HFF-Myc (cell line): ENCODE data around the gene PRKAR1B.

Experiments
- DNase-seq: peaks from one replicate; pipeline ENCODE4 v3.0.0-alpha.2; 2011; ENCODE audit warnings: low read depth; ENCODE audit errors: extremely low read depth
- H3K4me3 ChIP-seq: replicated peaks from 2 replicates; pipeline ENCODE4 v1.5.1; 2011; ENCODE audit warnings: low read depth, mild to moderate bottlenecking, control low read depth, low read length
- TF ChIP-seq, protein P1 (sequence below): IDR thresholded peaks from 2 replicates; pipeline ENCODE4 v1.5.1; 2012; ENCODE audit warnings: mild to moderate bottlenecking, low read depth, low read length, control low read depth; ENCODE audit errors: missing control alignments

The PRKAR1B gene

DNA sequence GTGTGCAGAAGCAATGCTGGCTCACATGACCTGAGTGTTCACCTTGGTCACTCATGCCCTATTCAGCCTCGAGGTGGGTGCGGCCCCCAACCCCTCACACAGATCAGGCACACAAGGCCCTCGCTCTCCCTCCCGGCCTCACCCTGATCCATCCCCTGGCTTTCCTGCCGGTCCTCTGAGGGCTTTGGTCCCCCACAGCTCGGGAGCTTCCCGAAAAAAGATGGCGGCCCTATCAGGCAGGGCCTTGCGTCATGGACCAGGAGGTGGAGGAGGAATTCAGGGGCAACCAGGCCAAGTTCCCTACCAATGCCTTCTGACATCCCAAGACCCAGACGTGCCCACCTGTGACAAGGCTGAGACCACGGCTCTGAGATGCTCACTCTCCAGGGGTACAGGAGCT is 44.3 kb downstream of the PRKAR1B start:
- H3K4me3 ChIP-seq, result no peak overlapping the region
- DNase-seq, result no peak
- TF ChIP-seq, protein P1, sequence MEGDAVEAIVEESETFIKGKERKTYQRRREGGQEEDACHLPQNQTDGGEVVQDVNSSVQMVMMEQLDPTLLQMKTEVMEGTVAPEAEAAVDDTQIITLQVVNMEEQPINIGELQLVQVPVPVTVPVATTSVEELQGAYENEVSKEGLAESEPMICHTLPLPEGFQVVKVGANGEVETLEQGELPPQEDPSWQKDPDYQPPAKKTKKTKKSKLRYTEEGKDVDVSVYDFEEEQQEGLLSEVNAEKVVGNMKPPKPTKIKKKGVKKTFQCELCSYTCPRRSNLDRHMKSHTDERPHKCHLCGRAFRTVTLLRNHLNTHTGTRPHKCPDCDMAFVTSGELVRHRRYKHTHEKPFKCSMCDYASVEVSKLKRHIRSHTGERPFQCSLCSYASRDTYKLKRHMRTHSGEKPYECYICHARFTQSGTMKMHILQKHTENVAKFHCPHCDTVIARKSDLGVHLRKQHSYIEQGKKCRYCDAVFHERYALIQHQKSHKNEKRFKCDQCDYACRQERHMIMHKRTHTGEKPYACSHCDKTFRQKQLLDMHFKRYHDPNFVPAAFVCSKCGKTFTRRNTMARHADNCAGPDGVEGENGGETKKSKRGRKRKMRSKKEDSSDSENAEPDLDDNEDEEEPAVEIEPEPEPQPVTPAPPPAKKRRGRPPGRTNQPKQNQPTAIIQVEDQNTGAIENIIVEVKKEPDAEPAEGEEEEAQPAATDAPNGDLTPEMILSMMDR, result no peak

DNA sequence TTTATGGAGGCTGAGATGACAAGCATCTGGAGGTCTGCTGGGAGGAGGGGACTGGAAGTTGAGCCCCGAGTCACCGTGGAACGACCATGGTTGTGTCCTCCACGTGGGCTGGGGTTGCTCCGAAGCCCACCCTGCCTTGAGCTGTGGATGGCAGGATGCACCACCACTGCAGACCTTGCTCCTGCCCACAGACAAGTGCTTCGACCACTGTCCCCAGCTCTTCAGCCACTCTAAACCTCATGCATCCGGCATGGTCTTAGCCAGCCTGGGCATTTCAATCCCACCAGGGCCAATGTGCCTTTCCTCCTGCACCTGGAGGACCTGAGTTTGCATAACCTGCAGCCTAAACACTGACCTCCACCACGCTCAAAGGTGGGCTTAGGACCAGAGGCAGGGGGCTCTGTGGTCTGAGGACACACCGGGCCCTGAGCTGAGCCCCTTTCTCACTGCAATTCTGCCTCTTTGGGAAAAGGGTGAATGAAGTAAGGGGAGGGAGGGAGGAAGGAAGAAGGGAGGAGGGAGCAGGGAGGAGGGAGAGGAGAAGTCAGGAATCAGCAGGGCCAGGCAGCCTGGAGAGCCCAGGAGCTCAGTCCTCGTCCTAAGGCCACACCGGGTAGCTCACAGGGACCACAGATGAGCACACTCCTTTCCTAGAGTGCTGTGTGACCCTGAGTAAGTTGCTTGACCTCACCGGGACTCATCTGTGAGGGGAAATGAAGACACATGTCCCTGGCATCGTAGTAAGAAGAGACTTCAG is 45.4 kb downstream of the PRKAR1B start:
- TF ChIP-seq, protein P1, result no peak
- H3K4me3 ChIP-seq, result no peak overlapping the region
- DNase-seq, result no peak

DNA sequence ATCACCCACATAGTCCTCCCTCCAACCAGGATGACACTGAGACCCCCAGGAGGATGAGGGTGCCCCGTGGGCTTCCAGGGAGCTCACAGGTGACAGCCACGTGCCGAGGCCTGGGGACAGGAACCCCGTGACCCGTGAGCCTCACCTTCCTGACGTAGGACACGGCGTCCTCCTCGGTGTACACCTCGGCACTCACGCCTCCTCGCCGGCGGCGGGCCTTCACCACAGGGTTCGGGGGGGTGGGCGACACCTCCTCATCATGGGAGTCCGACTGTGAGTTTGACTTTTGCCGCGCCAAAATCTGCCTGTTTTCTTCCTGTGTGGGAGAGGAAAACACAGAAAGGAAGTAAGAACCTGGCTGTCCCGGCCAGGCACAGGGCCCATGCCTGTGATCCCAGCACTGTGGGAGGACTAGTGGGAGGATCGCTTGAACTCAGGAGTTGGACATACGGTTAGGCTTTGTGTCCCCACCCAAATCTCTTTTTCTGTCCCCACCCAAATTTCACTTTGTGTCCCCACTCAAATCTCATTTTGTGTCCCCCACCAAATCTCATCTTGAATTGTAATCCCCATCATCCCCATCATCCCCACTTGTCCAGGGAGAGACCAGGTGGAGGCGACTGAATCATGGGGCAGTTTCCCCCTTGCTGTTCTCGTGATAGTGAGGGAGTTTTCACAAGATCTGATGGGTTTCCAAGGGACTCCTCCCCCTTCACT is 46.5 kb downstream of the PRKAR1B start:
- DNase-seq, result no peak

DNA sequence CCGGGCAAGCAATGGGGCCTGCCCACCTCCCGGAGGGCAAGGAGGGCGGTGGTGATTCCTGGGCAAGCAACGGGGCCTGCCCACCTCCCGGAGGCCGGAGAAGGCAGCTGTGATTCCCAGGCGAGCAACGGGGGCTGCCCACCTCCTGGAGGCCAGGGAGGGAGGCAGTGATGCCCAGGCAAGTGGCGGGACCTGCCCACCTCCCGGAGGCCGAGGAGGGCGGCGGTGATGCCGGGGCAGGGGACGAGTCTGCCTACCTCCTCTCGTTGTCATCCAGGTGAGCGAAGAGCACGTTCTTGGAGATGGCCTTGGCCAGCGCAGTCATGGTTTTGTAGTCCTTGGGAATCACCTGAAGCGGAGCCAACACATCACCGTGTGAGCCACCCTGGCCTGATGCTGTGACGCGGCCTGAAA is 50.1 kb downstream of the PRKAR1B start:
- TF ChIP-seq, protein P1, result no peak
- DNase-seq, result no peak
- no peak overlapping the region for H3K4me3 ChIP-seq

More for the DNA sequence above, 46.5 kb downstream of the PRKAR1B start:
- TF ChIP-seq, protein P1, result no peak
- no peak overlapping the region for H3K4me3 ChIP-seq

DNA sequence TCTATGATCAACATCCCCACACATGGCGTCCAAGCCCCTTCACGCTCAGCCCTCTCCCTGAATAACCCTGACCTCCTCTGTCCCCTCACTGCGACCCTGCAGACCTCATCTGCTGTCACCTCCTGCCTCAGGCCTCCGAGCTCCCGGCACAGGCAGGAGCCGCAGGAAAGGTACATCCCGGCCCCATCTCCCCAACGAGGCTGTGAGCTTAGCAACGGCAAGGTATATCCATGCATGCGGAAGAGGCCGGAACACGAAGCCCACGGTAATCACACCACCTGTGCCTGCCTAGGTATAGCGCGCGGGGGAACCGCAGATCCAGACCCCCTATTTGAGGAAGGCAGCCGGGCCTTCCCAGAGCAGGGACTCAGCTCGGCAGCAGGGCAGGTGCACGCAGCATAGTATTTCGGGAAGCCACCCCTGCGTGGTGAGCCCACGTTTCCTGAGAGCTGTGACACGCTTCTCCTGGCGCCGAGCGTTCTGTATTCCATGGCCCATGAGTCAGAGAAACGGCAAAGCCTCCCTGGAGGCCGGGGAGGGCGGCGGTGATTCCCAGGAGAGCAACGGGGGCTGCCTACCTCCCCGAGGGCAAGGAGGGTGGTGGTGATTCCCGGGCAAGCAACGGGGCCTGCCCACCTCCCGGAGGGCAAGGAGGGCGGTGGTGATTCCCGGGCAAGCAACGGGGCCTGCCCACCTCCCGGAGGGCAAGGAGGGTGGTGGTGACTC is 50.7 kb downstream of the PRKAR1B start:
- no peak for DNase-seq
- TF ChIP-seq, protein P1, result no peak
- H3K4me3 ChIP-seq, result no peak overlapping the region

DNA sequence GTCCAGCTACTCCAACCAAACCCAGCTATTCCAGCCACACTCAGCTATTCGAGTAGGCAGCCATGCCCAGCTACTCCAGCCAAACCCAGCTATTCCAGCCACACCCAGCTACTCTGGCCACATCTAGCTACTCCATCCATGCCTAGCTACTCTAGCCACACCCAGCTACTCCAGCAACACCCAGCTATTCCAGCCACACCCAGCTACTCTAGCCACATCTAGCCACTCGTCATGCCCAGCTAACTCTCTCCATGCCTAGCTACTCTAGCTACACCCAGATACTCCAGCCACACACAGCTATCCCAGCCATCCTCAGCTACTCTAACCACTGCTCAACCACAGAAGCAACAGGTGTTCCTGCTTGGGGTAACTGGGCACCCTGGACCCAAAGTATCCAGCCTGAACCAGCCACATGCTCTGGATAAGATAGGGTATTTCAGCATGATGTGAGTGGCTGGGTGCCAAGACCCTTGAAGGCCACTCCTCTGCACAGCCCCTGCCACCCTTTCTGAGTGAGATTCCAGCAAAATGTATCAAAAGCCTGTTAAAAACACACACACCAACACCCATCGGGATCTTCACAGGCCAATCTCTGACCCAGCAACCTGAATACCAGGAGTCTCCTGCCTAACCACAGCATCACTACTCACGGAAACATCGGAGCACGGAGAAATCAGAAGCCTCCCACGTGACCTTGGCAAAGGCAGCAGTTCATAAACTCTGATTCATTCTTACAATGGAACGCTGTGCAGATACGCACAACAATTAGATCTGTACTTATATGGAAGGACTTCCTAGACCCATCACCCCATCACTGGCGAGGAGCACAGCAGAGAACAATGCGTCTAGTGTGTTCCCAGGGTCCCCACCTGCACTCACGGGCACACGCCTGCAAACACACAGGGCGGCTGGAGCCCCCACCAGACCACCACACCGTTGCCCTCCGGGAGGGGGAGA is 52.3 kb downstream of the PRKAR1B start:
- TF ChIP-seq, protein P1, result no peak
- no peak for DNase-seq
- no peak overlapping the region for H3K4me3 ChIP-seq
